Gastrocnemius medialis (tissue), 4 donors: ENCODE measurements around the gene EPB41L4A. TPM values are rescaled to one million over a fixed set of nuclear protein-coding genes. Genes with fewer than 3 reads are reported as not detected.

ENCODE experiments used
- ATAC-seq, 2 donors: fragments of 150-250 bp; one replicate each; pipeline ENCODE4 v1.9.1; 2016
- DNase-seq, 2 donors: peaks; one replicate each; pipeline ENCODE4 v3.0.0-alpha.2; 2019
- H3K27ac ChIP-seq, 4 donors: fragments of 200-600 bp; sonication (generic); 1 replicate in 1 of 4; 2 replicates in 3 of 4; pipeline ENCODE4 v1.5.1; 2016 to 2018; ENCODE audit warnings: mild to moderate bottlenecking in 2 of 4, moderate library complexity in 1 of 4
- H3K27me3 ChIP-seq, 3 donors: fragments of 200-600 bp; sonication (generic) in 2 of 3; 1 replicate in 1 of 3; 2 replicates in 2 of 3; pipeline versions ENCODE4 v1.5.1 to v1.6.0; 2016 to 2019; ENCODE audit warnings: mild to moderate bottlenecking in 1 of 3, moderate library complexity in 1 of 3
- H3K36me3 ChIP-seq, 2 donors: fragments of 200-600 bp; sonication (generic) in 1 of 2; one replicate each; pipeline ENCODE4 v1.5.1; 2017 to 2018
- H3K4me1 ChIP-seq, 2 donors: fragments of 200-600 bp; sonication (generic) in 1 of 2; one replicate each; pipeline ENCODE4 v1.5.1; 2016 to 2017; ENCODE audit warnings: mild to moderate bottlenecking in 2 of 2
- H3K4me3 ChIP-seq, 4 donors: fragments of 200-600 bp; sonication (generic) in 3 of 4; 1 replicate in 1 of 4; 2 replicates in 3 of 4; pipeline ENCODE4 v1.5.1; 2016 to 2019; ENCODE audit warnings: mild to moderate bottlenecking in 2 of 4
- H3K9me3 ChIP-seq, 3 donors: fragments of 200-600 bp; sonication (generic) in 2 of 3; 1 replicate in 1 of 3; 2 replicates in 2 of 3; pipeline ENCODE4 v1.5.1; 2016 to 2019
- POLR2A ChIP-seq, 2 donors: fragments of 450-650 bp; IDR thresholded peaks; one replicate each; pipeline ENCODE4 v1.6.1; 2017; ENCODE audit warnings: antibody characterized with exemption in 2 of 2, mild to moderate bottlenecking in 2 of 2, moderate library complexity in 2 of 2
- in situ Hi-C, 4 donors: fragments of 200-750 bp; cut with MboI; loops; one replicate each; pipeline versions ENCODE4 v1.15.0 to v1.8.0; 2017; ENCODE audit warnings: low sequenced_read_pairs in 4 of 4
- intact Hi-C: fragments of 100-400 bp; cut with DNase I; formaldehyde crosslinking; loops from one replicate; pipeline ENCODE4 v1.15.1; 2023; ENCODE audit warnings: low total_unique reads
- total RNA-seq, 4 donors: library from RNA; depleted of rRNA; stranded (reverse); fragments of >200 nt; gene quantifications; one replicate each; pipeline versions ENCODE4 v1.1.0 to v1.2.3, GENCODE V29; 2016
- TF ChIP-seq, protein P1 (sequence below), 5 experiments: fragments of 450-650 bp in 3 of 5; fragments of 200-600 bp in 2 of 5; sonication (generic) in 2 of 5; IDR thresholded peaks in 4 of 5; conservative IDR thresholded peaks in 1 of 5; 1 replicate in 4 of 5; 2 replicates in 1 of 5; pipeline ENCODE4 v1.5.1; 2016 to 2019; ENCODE audit warnings: antibody characterized with exemption in 5 of 5, mild to moderate bottlenecking in 3 of 5, moderate library complexity in 3 of 5

Gene EPB41L4A
- total RNA-seq, 4 donors from 2014 or later = 1.8 to 10.6 (median 3.8) TPM

DNA sequence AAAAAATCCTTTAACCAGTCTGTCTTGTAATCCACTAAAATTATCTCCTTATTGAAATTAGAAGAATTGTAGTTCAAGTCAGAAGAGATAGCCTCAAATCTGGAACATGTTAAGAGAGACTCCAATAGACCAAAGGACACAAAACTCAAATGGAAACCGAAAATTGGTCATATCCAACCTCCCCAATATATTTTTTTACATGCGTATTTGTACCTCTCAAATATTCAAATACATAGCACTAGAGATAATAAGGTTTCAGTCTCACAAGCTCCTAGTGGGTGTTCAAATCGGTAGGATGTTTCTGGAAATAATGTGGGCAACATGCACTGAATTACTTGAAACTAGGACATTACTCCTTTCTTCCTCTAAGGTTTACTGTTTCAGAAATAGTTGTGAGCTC, 33.5 kb downstream of the EPB41L4A start:
- no peaks in the 10 kb centered on the region for H3K9me3 ChIP-seq
- no peaks in the 10 kb centered on the region for H3K36me3 ChIP-seq
- no peak for DNase-seq
- TF ChIP-seq, protein P1, sequence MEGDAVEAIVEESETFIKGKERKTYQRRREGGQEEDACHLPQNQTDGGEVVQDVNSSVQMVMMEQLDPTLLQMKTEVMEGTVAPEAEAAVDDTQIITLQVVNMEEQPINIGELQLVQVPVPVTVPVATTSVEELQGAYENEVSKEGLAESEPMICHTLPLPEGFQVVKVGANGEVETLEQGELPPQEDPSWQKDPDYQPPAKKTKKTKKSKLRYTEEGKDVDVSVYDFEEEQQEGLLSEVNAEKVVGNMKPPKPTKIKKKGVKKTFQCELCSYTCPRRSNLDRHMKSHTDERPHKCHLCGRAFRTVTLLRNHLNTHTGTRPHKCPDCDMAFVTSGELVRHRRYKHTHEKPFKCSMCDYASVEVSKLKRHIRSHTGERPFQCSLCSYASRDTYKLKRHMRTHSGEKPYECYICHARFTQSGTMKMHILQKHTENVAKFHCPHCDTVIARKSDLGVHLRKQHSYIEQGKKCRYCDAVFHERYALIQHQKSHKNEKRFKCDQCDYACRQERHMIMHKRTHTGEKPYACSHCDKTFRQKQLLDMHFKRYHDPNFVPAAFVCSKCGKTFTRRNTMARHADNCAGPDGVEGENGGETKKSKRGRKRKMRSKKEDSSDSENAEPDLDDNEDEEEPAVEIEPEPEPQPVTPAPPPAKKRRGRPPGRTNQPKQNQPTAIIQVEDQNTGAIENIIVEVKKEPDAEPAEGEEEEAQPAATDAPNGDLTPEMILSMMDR (IDR thresholded peaks at IDR 0.05 in 4 of 5, conservative IDR thresholded peaks at IDR 0.05 in 1 of 5) = no peak
- no peak for TF ChIP-seq POLR2A (IDR thresholded peaks at IDR 0.05)
- H3K4me3 ChIP-seq = no peak overlapping the region
- H3K27ac ChIP-seq = no peak overlapping the region
- ATAC-seq = no peak
- H3K27me3 ChIP-seq = no peaks in the 10 kb centered on the region
- intact Hi-C loops = no loop called here
- in situ Hi-C loops = no loop called here
- no peaks in the 10 kb centered on the region for H3K4me1 ChIP-seq

GRCh38 chr5:112384523-112384922, 34.6 kb downstream of the EPB41L4A start:
- in situ Hi-C loops (no loop called here), intact Hi-C loops (no loop called here)
- Histone ChIP-seq H3K4me1 (peaks cover 0 to 3% of the 10 kb centered on the region in 2 donors), H3K4me3 (no peak overlapping the region), H3K9me3 (no peaks in the 10 kb centered on the region), H3K36me3 (no peaks in the 10 kb centered on the region), H3K27me3 (no peaks in the 10 kb centered on the region), H3K27ac (no peak overlapping the region)
- DNase-seq (no peak), ATAC-seq (no peak)
- TF ChIP-seq POLR2A (IDR thresholded peaks at IDR 0.05) = no peak
- TF ChIP-seq, protein P1 (IDR thresholded peaks at IDR 0.05 in 4 of 5, conservative IDR thresholded peaks at IDR 0.05 in 1 of 5) = no peak

DNA sequence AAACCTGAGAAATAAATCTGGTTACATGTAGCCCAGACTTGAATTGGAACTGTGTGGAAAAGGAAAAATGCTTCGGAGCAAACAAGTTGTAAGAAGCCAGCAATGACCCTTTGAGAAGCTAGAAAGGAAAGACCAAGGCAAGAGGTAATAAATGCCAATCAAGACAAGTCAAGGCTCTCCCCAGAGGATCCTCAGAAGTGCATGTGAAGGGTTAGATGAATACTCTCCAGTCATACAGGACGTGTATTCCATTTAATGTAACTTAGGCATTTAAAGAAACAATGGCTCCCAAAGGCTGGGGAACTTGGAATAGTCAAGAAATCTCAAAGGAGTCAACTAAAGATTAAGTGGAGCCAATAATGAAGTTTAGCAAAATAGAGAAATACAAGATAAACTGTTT, 36.2 kb downstream of the EPB41L4A start:
- peaks cover 0 to 3% of the 10 kb centered on the region in 2 donors for H3K4me1 ChIP-seq
- no peak for ATAC-seq

DNA sequence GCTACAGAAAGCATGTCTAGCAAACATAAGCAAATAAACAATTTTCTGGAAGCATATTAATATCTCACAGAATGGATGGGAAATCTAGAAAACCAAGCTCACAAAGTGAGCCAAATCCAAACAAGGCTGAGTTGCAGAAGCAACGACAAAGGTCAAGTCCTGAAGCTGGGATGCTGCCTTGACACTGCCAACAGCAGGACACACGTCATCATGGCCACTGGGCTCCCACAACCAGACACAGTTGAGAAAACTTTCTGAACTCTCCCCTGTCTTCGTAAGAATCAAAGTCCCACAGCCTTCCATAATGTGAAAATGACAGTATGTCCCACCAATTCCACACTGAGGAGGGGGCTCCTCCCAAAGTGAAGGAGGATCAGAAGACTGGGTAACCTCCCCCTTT, 37.6 kb downstream of the EPB41L4A start:
- no peak overlapping the region for H3K27ac ChIP-seq
- H3K9me3 ChIP-seq = no peaks in the 10 kb centered on the region
- no peaks in the 10 kb centered on the region for H3K36me3 ChIP-seq
- H3K4me1 ChIP-seq = peaks cover 0 to 3% of the 10 kb centered on the region in 2 donors
- ATAC-seq = no peak
- intact Hi-C loops (no loop called here), in situ Hi-C loops (no loop called here)
- no peak for TF ChIP-seq POLR2A (IDR thresholded peaks at IDR 0.05)
- TF ChIP-seq, protein P1 (IDR thresholded peaks at IDR 0.05 in 4 of 5, conservative IDR thresholded peaks at IDR 0.05 in 1 of 5) = no peak
- no peak overlapping the region for H3K4me3 ChIP-seq
- DNase-seq = no peak
- no peaks in the 10 kb centered on the region for H3K27me3 ChIP-seq

More for the DNA sequence above, 36.2 kb downstream of the EPB41L4A start:
- H3K4me3 ChIP-seq = no peak overlapping the region
- intact Hi-C loops = no loop called here
- TF ChIP-seq, protein P1 (IDR thresholded peaks at IDR 0.05 in 4 of 5, conservative IDR thresholded peaks at IDR 0.05 in 1 of 5) = no peak
- TF ChIP-seq POLR2A (IDR thresholded peaks at IDR 0.05) = no peak
- no peak overlapping the region for H3K27ac ChIP-seq
- H3K9me3 ChIP-seq = no peaks in the 10 kb centered on the region
- in situ Hi-C loops = no loop called here
- DNase-seq = no peak
- H3K27me3 ChIP-seq = no peaks in the 10 kb centered on the region
- no peaks in the 10 kb centered on the region for H3K36me3 ChIP-seq
